Superior temporal gyrus (tissue), 1 donor: ENCODE results near the gene TRAF7.
"Not testable (repeated sequence)": the region's sequence is repeated elsewhere in the genome, so short reads cannot be mapped to it uniquely, and the experiment has no call there.

Experiments
- DNase-seq: peaks from one replicate; pipeline ENCODE4 v3.0.0-alpha.2; 2016; ENCODE audit errors: extremely low spot score

Gene TRAF7

GRCh38 chr16:2199621-2200139 lies 44.1 kb downstream of the TRAF7 start:
- no peak for DNase-seq

- no peak for DNase-seq
Measured at GRCh38 chr16:2200313-2200712, 44.7 kb downstream of the TRAF7 start.

DNA sequence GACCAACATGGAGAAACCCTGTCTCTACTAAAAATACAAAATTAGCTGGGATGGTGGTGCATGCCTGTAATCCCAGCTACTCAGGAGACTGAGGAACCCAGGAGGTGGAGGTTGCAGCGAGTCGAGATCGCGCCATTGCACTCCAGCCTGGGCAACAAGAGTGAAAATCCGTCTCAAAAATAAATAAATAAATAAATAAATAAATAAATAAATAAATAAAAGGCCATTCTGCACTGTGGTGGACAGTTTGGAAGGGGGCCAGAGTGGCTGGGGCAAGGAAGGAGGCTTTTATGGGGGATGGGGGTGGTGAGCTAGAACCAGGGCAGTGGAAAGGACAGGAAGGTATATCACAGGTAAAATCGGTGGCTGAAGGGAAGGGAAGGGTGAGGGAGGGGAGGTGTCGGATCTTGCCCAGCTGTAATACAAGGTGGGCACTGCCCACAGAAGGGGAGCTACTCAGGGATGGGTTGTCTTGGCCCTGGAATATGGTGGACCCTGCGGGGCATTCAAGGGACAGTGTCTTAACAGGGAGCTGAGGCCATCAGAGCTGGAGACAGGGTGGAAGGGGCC lies 47.6 kb downstream of the TRAF7 start:
- not testable (repeated sequence) for DNase-seq

DNA sequence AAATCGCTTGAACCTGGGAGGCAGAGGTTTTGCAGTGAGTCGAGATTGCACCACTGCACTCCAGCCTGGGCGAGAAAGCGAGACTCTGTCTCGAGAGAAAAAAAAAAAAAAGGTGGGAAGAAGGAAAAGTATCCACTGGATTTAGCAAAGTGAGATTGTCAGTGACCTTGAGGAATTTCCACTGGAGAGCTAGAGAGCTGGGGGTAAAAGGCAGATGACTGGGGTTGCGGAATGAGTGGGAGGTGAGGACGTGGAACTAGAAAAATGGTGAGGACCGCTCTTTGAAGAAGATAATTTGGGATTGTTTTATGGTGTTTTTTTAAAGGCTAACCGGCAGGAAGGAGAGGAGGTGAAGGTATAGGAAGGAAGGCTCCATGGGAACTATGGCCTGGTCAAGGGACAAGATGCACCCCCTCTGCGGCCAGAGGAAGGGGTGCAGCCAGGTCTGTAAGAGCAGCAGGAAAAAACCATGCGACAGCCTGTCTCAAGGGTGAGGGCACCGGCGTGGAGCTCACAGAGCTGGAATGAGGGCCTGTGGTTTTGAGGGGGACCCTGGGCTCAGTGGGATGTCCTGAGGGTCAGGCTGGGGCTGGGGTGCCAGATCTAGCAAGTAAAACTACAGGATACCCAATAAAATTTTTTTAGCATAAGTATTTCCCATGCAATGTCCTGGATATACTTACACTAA lies 49.0 kb downstream of the TRAF7 start:
- DNase-seq, result no peak

- peak; percentile 87 for DNase-seq
Measured at GRCh38 chr16:2205104-2205966, 49.8 kb downstream of the TRAF7 start, which contains the start of gene MLST8. Gene MLST8 (plus strand): TSS chr16:2205454. CDS start chr16:2206086, 632 bp downstream.

DNA sequence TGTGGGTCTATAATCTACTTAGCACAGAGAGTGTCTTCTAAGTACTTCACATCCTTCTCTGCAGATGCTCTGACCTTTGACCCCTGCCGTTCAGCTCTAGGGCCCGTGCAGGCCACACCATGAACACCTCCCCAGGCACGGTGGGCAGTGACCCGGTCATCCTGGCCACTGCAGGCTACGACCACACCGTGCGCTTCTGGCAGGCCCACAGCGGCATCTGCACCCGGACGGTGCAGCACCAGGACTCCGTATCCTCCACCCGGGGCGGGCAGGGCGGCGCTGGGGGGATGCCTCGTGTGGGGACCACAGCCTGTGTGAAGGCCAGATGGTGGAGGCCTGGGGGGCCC lies 50.4 kb downstream of the TRAF7 start:
- DNase-seq, result no peak

DNA sequence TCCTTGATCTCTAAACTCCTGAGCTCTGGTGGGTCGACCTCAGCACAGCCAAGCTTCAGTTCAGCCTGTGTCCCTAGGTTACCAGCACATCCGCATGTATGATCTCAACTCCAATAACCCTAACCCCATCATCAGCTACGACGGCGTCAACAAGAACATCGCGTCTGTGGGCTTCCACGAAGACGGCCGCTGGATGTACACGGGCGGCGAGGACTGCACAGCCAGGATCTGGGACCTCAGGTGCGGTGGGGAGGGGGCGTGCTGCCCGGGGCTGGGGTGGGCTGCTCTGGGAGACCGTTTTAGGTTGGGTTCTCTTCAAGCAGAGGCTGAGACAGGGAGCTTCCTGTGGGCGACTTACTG lies 50.8 kb downstream of the TRAF7 start:
- no peak for DNase-seq

- no peak for DNase-seq
Measured at GRCh38 chr16:2206780-2207433, 51.3 kb downstream of the TRAF7 start.

DNA sequence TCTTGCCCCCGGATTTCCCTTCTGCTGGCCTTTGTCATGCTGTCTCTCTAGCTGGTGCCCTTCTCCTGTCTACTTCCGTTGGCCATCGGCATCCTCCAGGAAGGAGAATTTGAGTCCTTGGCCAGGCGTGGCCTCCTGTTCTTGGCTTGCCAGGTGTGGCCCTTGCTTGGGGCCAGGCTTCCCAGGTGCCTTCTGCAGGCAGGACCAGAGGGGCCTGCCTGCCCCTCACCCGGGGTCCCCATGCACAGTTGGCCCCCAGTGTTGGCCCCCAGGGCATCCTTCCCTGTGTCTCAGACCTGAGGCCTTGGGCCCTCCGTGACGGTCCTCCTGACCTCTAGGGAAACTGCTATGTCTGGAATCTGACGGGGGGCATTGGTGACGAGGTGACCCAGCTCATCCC lies 52.3 kb downstream of the TRAF7 start:
- no peak for DNase-seq

GRCh38 chr16:2208308-2208707 lies 52.7 kb downstream of the TRAF7 start:
- DNase-seq, result no peak

- no peak for DNase-seq
Measured at GRCh38 chr16:2208772-2209171, 53.2 kb downstream of the TRAF7 start.

GRCh38 chr16:2209258-2210008 lies 53.9 kb downstream of the TRAF7 start:
- DNase-seq, result no peak

GRCh38 chr16:2210009-2210332 lies 54.4 kb downstream of the TRAF7 start:
- DNase-seq, result no peak

DNA sequence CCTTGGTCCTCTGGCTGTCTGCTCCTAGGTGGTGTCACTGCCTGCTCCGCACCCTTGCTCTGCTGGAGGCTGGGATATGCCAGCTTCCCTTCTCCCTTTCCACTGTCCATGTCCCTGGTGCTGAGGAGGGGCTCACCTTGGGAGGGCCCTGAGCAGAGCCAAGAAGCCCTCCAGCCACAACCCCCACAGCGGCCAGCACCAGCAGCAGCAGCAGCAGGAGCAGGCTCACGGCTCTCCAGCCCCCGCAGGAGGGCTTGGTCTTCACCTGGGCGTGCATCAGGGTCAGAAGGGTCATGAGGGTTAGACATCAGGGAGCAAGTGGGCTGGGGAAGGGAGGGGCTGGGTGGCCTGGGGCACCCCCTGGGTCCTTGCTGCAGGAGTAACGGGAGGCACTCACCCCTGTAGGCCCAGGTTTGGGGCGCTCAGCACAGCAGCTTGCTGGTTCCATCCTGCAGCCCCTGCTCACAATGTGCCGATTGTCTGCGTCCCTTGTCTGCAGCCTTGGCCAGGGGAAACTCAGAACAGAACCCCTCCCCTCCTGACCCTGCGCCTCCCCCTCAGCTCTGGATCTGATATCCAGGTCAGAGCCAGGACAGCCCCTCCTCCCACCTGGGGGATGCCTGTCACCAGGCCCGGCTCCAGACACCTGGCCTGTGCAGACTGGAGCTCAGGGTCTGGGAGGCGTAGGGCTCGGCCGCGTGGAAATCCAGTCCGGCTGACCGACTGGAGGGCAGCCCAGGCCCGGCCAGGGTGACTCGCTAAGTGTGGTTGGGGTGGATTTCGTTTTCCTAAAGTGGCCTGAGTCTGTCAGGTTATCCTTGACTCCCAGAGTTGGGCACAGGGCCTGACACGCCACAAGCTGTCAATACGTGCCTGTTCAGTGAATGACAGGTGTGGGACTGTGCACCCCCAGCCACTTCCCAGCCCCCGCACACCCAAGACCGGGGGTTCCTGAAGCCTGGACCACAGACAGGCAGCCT lies 55.1 kb downstream of the TRAF7 start, which contains the start of gene BRICD5:
Gene BRICD5, minus strand, starts transcription at position 478 of the 980 bp plus-strand sequence. Its CDS starts 30 bp downstream, at position 448.
- no peak for DNase-seq

- no peak for DNase-seq
Measured at GRCh38 chr16:2211923-2212347, 56.4 kb downstream of the TRAF7 start.

GRCh38 chr16:2212362-2213324 lies 57.1 kb downstream of the TRAF7 start:
- DNase-seq, result no peak

DNA sequence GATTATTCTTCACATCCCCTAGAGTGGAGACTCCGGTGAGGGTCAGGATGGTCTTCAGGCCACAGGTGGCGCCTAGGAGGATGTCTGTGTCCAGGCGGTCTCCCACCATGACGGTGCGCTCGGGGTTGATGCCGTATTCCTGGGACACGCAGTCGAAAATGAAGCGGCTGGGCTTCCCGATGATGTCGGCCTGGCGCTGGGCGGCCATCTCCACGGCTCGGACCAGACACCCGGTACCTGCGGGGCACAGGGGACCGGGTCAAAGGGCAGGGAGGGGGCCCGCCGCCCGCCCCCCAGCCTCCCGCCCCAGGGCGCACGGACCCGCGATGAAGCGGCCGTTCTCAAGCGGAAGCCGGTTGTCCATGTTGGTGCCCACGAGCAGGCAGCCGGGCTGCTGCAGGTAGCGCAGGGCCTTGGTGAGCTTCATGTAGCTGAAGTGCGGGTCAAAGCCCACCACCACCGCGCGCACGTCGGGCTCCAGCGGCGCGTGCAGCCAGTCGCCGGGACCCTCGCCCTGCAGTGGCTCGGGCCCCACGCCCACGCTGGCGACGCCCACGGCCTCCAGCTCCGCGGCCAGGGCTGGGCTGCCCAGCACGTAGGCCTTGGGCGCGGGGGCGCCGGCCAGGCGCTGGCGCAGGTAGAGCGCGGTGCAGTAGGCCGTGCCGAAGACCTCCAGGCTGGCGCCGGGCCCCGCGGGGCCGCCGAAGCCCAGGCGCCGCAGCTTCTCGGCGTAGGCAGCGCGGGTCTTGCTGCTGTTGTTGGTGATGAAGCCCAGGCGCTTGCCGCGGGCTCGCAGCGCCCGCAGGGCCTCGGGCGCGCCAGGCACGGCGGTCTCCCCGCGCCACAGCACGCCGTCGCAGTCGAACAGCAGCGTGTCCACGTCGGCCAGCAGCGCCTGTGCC lies 58.5 kb downstream of the TRAF7 start:
- DNase-seq, result peak; percentile 12

- no peak for DNase-seq
Measured at GRCh38 chr16:2214719-2214968, 59.1 kb downstream of the TRAF7 start, which contains the start of gene PGP. Gene PGP (minus strand): TSS chr16:2214840. CDS start chr16:2214777, 63 bp downstream.
